Neuronal stem cell (in vitro differentiated cells): ENCODE data around the gene WFIKKN1.

Source experiments
- DNase-seq: peaks from one replicate; pipeline ENCODE4 v3.0.0-alpha.2; 2013; ENCODE audit warnings: low spot score
- H2AFZ ChIP-seq: one replicate; pipeline ENCODE4 v1.6.1; 2013; ENCODE audit warnings: mild to moderate bottlenecking, low read length, inconsistent platforms
- H2AK5ac ChIP-seq: 2 replicates; pipeline ENCODE4 v1.6.1; 2013; ENCODE audit warnings: low read depth, mild to moderate bottlenecking, inconsistent platforms, low read length, moderate library complexity, mixed read lengths
- H2BK120ac ChIP-seq: 2 replicates; pipeline ENCODE4 v1.6.1; 2013; ENCODE audit warnings: low read depth, mild to moderate bottlenecking, inconsistent platforms, low read length, moderate library complexity, mixed read lengths
- H2BK12ac ChIP-seq: one replicate; pipeline ENCODE4 v1.6.1; 2013; ENCODE audit warnings: low read length, inconsistent platforms
- H2BK15ac ChIP-seq: 2 replicates; pipeline ENCODE4 v1.6.1; 2013; ENCODE audit warnings: mild to moderate bottlenecking, low read length, inconsistent platforms, mixed read lengths
- H2BK5ac ChIP-seq: one replicate; pipeline ENCODE4 v1.6.1; 2013; ENCODE audit warnings: inconsistent platforms, mild to moderate bottlenecking, low read length, moderate library complexity
- H3K14ac ChIP-seq: one replicate; pipeline ENCODE4 v1.6.1; 2013; ENCODE audit warnings: low read length, inconsistent platforms
- H3K18ac ChIP-seq: 2 replicates; pipeline ENCODE4 v1.6.1; 2013; ENCODE audit warnings: low read length, inconsistent platforms
- H3K23ac ChIP-seq: 2 replicates; pipeline ENCODE4 v1.6.1; 2013; ENCODE audit warnings: low read depth, mild to moderate bottlenecking, mixed read lengths, low read length, inconsistent platforms; ENCODE audit not compliant: poor library complexity
- H3K27ac ChIP-seq: replicated peaks from 3 replicates; pipeline ENCODE4 v1.5.1; 2013; ENCODE audit warnings: low read length, inconsistent platforms
- H3K27me3 ChIP-seq, 3 experiments: 2 replicates each; pipeline ENCODE4 v1.6.1; 2013; ENCODE audit warnings: low read length in 3 of 3, mild to moderate bottlenecking in 2 of 3, inconsistent platforms in 1 of 3, low read depth in 1 of 3, mixed read lengths in 1 of 3, moderate library complexity in 1 of 3; ENCODE audit not compliant: control insufficient read depth in 3 of 3, insufficient read depth in 3 of 3
- H3K36me3 ChIP-seq, 2 donors: replicated peaks in 1 of 2; 2 replicates each; pipeline ENCODE4 v1.6.1; 2013; ENCODE audit warnings: low read length in 2 of 2; ENCODE audit not compliant: control insufficient read depth in 2 of 2, insufficient read depth in 2 of 2
- H3K4ac ChIP-seq: 2 replicates; pipeline ENCODE4 v1.6.1; 2013; ENCODE audit warnings: inconsistent platforms, mild to moderate bottlenecking, low read length, moderate library complexity
- H3K4me1 ChIP-seq, 2 donors: 1 replicate in 1 of 2; 2 replicates in 1 of 2; pipeline ENCODE4 v1.6.1; 2013; ENCODE audit warnings: low read length in 2 of 2, low read depth in 1 of 2; ENCODE audit not compliant: control insufficient read depth in 2 of 2, insufficient read depth in 1 of 2
- H3K4me2 ChIP-seq: one replicate; pipeline ENCODE4 v1.6.1; 2013; ENCODE audit warnings: mild to moderate bottlenecking, low read length, inconsistent platforms; ENCODE audit not compliant: insufficient read depth, poor library complexity, severe bottlenecking
- H3K4me3 ChIP-seq, 2 donors: 2 replicates each; pipeline ENCODE4 v1.5.1; 2013; ENCODE audit warnings: low read length in 2 of 2, mild to moderate bottlenecking in 2 of 2, inconsistent platforms in 1 of 2, moderate library complexity in 1 of 2
- H3K79me1 ChIP-seq: one replicate; pipeline ENCODE4 v1.6.1; 2013; ENCODE audit warnings: low read depth, mild to moderate bottlenecking, inconsistent platforms, low read length, moderate library complexity
- H3K9ac ChIP-seq: one replicate; pipeline ENCODE4 v1.6.1; 2013; ENCODE audit warnings: mild to moderate bottlenecking, low read depth, low read length, inconsistent platforms; ENCODE audit not compliant: poor library complexity
- H3K9me3 ChIP-seq, 2 donors: replicated peaks in 1 of 2; 2 replicates each; pipeline versions ENCODE3 to v1.6.1; 2013; ENCODE audit warnings: low read length in 2 of 2, mild to moderate bottlenecking in 2 of 2, inconsistent platforms in 1 of 2, low read depth in 1 of 2, mixed read lengths in 1 of 2, moderate library complexity in 1 of 2; ENCODE audit not compliant: control insufficient read depth in 2 of 2, insufficient read depth in 1 of 2
- H4K8ac ChIP-seq: one replicate; pipeline ENCODE4 v1.6.1; 2013; ENCODE audit warnings: low read depth, mild to moderate bottlenecking, inconsistent platforms, low read length, moderate library complexity
- H4K91ac ChIP-seq: one replicate; pipeline ENCODE4 v1.6.1; 2013; ENCODE audit warnings: low read length, low read depth, mild to moderate bottlenecking, inconsistent platforms; ENCODE audit not compliant: poor library complexity
- WGBS, 2 donors: extraction: QIAGEN DNeasy Blood & Tissue Kit; methylation state at CpG; one replicate each; pipeline ENCODE4 v1.1.7; 2013; ENCODE audit warnings: missing lambda C conversion rate in 2 of 2, mixed read lengths in 1 of 2; ENCODE audit not compliant: insufficient read length in 2 of 2, insufficient replicate concordance in 1 of 2; ENCODE audit errors: extremely low coverage in 2 of 2; 5-methylcytosine and 5-hydroxymethylcytosine counted together

WFIKKN1 gene

GRCh38 chr16:680625-680945, 49.8 kb downstream of the WFIKKN1 start:
- WGBS, 2 donors, result no CpG with 5 or more reads among the region's 38 CpGs
- Histone ChIP-seq H3K27ac (peak overlapping the region; percentile 93), H3K9ac (peak overlapping the region; percentile 94), H3K4me2 (peak overlapping the region; percentile 96), H3K23ac (peak overlapping the region; percentile 98), H2BK15ac (no peak overlapping the region), H3K27me3 (peaks cover 0 to 6% (median 0%) of the 10 kb centered on the region in 3 experiments), H4K91ac (no peak overlapping the region), H3K36me3 (peaks cover 29 to 41% of the 10 kb centered on the region in 2 donors), H3K4me1 (peaks cover 7 to 21% of the 10 kb centered on the region in 2 donors), H2AK5ac (peak overlapping the region; percentile 86), H2BK120ac (no peak overlapping the region), H4K8ac (no peak overlapping the region), H2BK5ac (peak overlapping the region; percentile 82), H3K9me3 (peaks cover 0 to 2% of the 10 kb centered on the region in 2 donors), H3K4me3 (peak overlapping the region; percentile 87 to 98), H2BK12ac (no peak overlapping the region), H3K4ac (no peak overlapping the region), H2AFZ (peak overlapping the region; percentile 95), H3K14ac (peak overlapping the region; percentile 61), H3K18ac (peak overlapping the region; percentile 99), H3K79me1 (peaks cover 31% of the 10 kb centered on the region)
- no peak for DNase-seq

GRCh38 chr16:680967-681745, 50.4 kb downstream of the WFIKKN1 start:
- Histone ChIP-seq H3K4ac (no peak overlapping the region), H4K91ac (no peak overlapping the region), H3K79me1 (peaks cover 31% of the 10 kb centered on the region), H2BK15ac (no peak overlapping the region), H2BK120ac (no peak overlapping the region), H3K36me3 (peaks cover 30 to 46% of the 10 kb centered on the region in 2 donors), H3K4me2 (peak overlapping the region; percentile 96), H2AFZ (no peak overlapping the region), H3K4me1 (peaks cover 7 to 21% of the 10 kb centered on the region in 2 donors), H3K18ac (no peak overlapping the region), H2BK12ac (no peak overlapping the region), H2AK5ac (peak overlapping the region; percentile 86), H3K27me3 (peaks cover 0 to 2% (median 0%) of the 10 kb centered on the region in 3 experiments), H2BK5ac (peak overlapping the region; percentile 35), H3K27ac (no peak overlapping the region), H4K8ac (peak overlapping the region; percentile 52), H3K23ac (peak overlapping the region; percentile 68), H3K9ac (peak overlapping the region; percentile 90), H3K14ac (peak overlapping the region; percentile 61), H3K9me3 (peaks cover 0 to 2% of the 10 kb centered on the region in 2 donors), H3K4me3 (peak overlapping the region; percentile 87 to 98)
- no peak for DNase-seq
- no CpG with 5 or more reads among the region's 44 CpGs for WGBS, 2 donors

GRCh38 chr16:681746-682427, 51.1 kb downstream of the WFIKKN1 start:
- Histone ChIP-seq H3K18ac (no peak overlapping the region), H3K27me3 (no peaks in the 10 kb centered on the region)

More at GRCh38 chr16:681746-682427, 51.1 kb downstream of the WFIKKN1 start:
- peaks cover 0 to 2% of the 10 kb centered on the region in 2 donors for H3K9me3 ChIP-seq
- no peak overlapping the region for H3K9ac ChIP-seq
- H3K36me3 ChIP-seq, result peaks cover 35 to 54% of the 10 kb centered on the region in 2 donors
- peaks cover 7 to 21% of the 10 kb centered on the region in 2 donors for H3K4me1 ChIP-seq
- H3K23ac ChIP-seq, result peak overlapping the region; percentile 99
- H2BK5ac ChIP-seq, result no peak overlapping the region
- no peak overlapping the region for H3K4ac ChIP-seq
- peak overlapping the region; percentile 8 to 87 for H3K4me3 ChIP-seq
- H2AK5ac ChIP-seq, result no peak overlapping the region
- peak overlapping the region; percentile 0 for H4K8ac ChIP-seq
- no peak overlapping the region for H4K91ac ChIP-seq
- H3K79me1 ChIP-seq, result peaks cover 31% of the 10 kb centered on the region
- no peak overlapping the region for H2BK12ac ChIP-seq
- H3K4me2 ChIP-seq, result no peak overlapping the region
- no peak overlapping the region for H3K14ac ChIP-seq
- no peak for DNase-seq
- H2BK15ac ChIP-seq, result no peak overlapping the region
- no CpG with 5 or more reads among the region's 28 CpGs for WGBS, 2 donors
- H3K27ac ChIP-seq, result no peak overlapping the region
- no peak overlapping the region for H2BK120ac ChIP-seq
- no peak overlapping the region for H2AFZ ChIP-seq
